Sigmoid colon (tissue), 4 donors: ENCODE data around the gene MARK4.

Experiments
- EP300 ChIP-seq, 4 donors: sonication (generic); formaldehyde crosslinking; IDR thresholded peaks; one replicate each; pipeline ENCODE4 v1.6.1; 2017; ENCODE audit warnings: antibody characterized with exemption in 4 of 4
- TF ChIP-seq, protein P1 (sequence below), 4 experiments: fragments of 450-650 bp in 3 of 4; fragments of 200-600 bp in 1 of 4; IDR thresholded peaks; one replicate each; pipeline ENCODE4 v1.5.1; 2016 to 2019; ENCODE audit warnings: antibody characterized with exemption in 4 of 4, mild to moderate bottlenecking in 3 of 4, moderate library complexity in 2 of 4

DNA sequence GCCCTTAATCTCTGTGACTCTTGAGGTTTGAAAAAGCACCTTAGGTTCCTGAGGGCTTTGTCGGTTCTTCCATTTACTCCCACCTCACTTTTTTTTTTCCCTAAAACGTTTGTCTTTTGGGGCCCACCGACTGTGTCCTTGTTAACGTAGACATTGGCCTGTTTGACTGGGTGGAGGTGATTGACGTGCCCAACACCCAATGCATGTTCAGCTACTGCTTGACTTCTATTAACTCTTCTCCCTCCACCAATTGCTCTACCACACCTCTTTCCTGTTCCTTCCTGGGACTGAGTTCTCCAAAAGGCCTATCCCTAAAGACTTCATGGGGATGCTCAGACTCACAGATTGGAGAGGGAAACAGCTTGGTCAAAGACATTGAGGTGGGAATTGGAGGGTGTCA lies 54.4 kb downstream of the MARK4 start:
- TF ChIP-seq EP300 (IDR thresholded peaks at IDR 0.05): no peak
- TF ChIP-seq, protein P1, sequence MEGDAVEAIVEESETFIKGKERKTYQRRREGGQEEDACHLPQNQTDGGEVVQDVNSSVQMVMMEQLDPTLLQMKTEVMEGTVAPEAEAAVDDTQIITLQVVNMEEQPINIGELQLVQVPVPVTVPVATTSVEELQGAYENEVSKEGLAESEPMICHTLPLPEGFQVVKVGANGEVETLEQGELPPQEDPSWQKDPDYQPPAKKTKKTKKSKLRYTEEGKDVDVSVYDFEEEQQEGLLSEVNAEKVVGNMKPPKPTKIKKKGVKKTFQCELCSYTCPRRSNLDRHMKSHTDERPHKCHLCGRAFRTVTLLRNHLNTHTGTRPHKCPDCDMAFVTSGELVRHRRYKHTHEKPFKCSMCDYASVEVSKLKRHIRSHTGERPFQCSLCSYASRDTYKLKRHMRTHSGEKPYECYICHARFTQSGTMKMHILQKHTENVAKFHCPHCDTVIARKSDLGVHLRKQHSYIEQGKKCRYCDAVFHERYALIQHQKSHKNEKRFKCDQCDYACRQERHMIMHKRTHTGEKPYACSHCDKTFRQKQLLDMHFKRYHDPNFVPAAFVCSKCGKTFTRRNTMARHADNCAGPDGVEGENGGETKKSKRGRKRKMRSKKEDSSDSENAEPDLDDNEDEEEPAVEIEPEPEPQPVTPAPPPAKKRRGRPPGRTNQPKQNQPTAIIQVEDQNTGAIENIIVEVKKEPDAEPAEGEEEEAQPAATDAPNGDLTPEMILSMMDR (IDR thresholded peaks at IDR 0.05): no peak
